ENCODE measurements around the gene TGFBR3. TPM values are rescaled to one million over a fixed set of nuclear protein-coding genes. Genes with fewer than 3 reads are reported as not detected.

TGFBR3 gene
- total RNA-seq, 2 experiments from 2014 or later: 4.4 to 4.7 TPM

- DNase-seq: no peak
- peaks cover 4% of the 10 kb centered on the region for H3K36me3 Mint-ChIP-seq
- no peaks in the 10 kb centered on the region for H3K9me3 Mint-ChIP-seq
- no peak overlapping the region for H3K27ac Mint-ChIP-seq
- no peak overlapping the region for H3K4me3 Mint-ChIP-seq
- H3K4me1 Mint-ChIP-seq: peaks cover 4% of the 10 kb centered on the region
- H3K27me3 Mint-ChIP-seq: no peaks in the 10 kb centered on the region
Measured at GRCh38 chr1:91781901-91782622, 103.9 kb downstream of the TGFBR3 start.

DNA sequence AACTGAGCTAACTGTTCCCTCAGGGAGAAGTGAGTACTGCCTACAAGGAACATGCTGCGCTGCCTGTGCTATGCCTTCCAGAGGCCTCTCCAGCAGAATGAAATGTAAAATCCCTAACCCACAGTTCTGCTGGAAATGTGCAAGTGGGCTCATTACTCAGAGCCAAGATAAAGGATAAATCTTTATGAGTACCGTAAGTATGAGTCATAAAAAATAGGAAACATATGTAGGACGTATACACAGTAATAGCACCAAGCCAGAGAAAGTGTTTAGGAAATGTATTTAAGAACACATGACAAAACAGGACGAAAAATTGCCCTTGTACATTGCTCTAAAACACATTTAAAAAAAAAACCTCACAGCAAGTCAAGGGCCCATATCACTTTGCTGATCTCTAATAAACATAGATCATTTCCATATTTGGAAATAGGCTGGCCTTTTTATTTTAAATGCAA lies 104.6 kb downstream of the TGFBR3 start:
- H3K27ac Mint-ChIP-seq: no peak overlapping the region
- no peak for DNase-seq
- H3K4me1 Mint-ChIP-seq: peaks cover 4% of the 10 kb centered on the region
- no peaks in the 10 kb centered on the region for H3K27me3 Mint-ChIP-seq
- H3K4me3 Mint-ChIP-seq: no peak overlapping the region
- no peaks in the 10 kb centered on the region for H3K9me3 Mint-ChIP-seq
- H3K36me3 Mint-ChIP-seq: peaks cover 4% of the 10 kb centered on the region

- H3K4me1 Mint-ChIP-seq: peaks cover 4% of the 10 kb centered on the region
- no peaks in the 10 kb centered on the region for H3K9me3 Mint-ChIP-seq
- H3K27me3 Mint-ChIP-seq: no peaks in the 10 kb centered on the region
Measured at GRCh38 chr1:91779548-91780021, 106.4 kb downstream of the TGFBR3 start.

GRCh38 chr1:91778964-91779363 lies 107.0 kb downstream of the TGFBR3 start:
- Mint-ChIP-seq H3K27me3 (no peaks in the 10 kb centered on the region), H3K4me1 (peaks cover 4% of the 10 kb centered on the region)

More at GRCh38 chr1:91779548-91780021, 106.4 kb downstream of the TGFBR3 start:
- no peak overlapping the region for H3K27ac Mint-ChIP-seq
- DNase-seq: no peak
- no peak overlapping the region for H3K4me3 Mint-ChIP-seq
- H3K36me3 Mint-ChIP-seq: peaks cover 2% of the 10 kb centered on the region

DNA sequence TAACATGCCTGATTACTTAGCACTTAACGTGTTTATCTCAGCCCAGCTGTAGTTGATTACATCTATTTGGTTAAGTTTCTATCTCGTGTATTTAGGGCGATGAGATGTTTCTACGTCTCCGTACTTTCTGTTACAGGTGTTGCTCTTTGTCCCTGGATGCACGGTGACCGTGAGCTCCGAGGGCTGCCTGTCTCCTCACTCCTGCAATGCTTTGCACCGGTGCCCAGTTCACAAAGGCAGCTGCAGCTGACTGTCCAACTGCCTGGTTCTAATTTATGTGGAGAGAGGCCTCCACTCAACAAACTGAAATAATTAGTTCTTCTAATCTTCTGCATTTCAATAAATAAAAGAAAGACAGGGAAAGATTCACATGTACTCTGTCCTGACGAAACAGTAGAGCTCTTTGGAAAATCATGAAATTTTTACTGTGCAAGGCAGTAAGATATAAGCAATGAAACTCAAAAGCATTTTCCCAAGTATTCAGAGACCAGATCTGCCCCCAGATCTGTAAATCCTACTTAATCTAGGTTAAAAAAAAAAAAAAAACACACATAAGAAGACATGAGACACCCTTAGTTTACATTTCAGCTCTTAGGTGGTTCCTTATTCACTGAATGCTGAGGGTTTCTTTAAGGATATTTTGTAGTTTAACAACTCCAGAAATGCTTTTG lies 108.2 kb downstream of the TGFBR3 start:
- no peaks in the 10 kb centered on the region for H3K9me3 Mint-ChIP-seq
- H3K36me3 Mint-ChIP-seq: no peaks in the 10 kb centered on the region
- H3K27me3 Mint-ChIP-seq: no peaks in the 10 kb centered on the region
- no peak overlapping the region for H3K4me3 Mint-ChIP-seq
- H3K4me1 Mint-ChIP-seq: peaks cover 5% of the 10 kb centered on the region
- H3K27ac Mint-ChIP-seq: no peak overlapping the region
- DNase-seq: no peak

More at GRCh38 chr1:91778964-91779363, 107.0 kb downstream of the TGFBR3 start:
- no peak for DNase-seq
- Mint-ChIP-seq H3K36me3 (peaks cover 2% of the 10 kb centered on the region), H3K4me3 (no peak overlapping the region), H3K27ac (no peak overlapping the region), H3K9me3 (no peaks in the 10 kb centered on the region)

- H3K4me1 Mint-ChIP-seq: peaks cover 8% of the 10 kb centered on the region
- H3K27me3 Mint-ChIP-seq: no peaks in the 10 kb centered on the region
- H3K9me3 Mint-ChIP-seq: no peaks in the 10 kb centered on the region
- no peak overlapping the region for H3K27ac Mint-ChIP-seq
- H3K4me3 Mint-ChIP-seq: no peak overlapping the region
- DNase-seq: no peak
- no peaks in the 10 kb centered on the region for H3K36me3 Mint-ChIP-seq
Measured at GRCh38 chr1:91777196-91777595, 108.8 kb downstream of the TGFBR3 start.

GRCh38 chr1:91776068-91776794 lies 109.7 kb downstream of the TGFBR3 start:
- H3K27me3 Mint-ChIP-seq: no peaks in the 10 kb centered on the region
- H3K4me1 Mint-ChIP-seq: peaks cover 6% of the 10 kb centered on the region
- H3K27ac Mint-ChIP-seq: no peak overlapping the region
- no peak for DNase-seq
- H3K36me3 Mint-ChIP-seq: no peaks in the 10 kb centered on the region
- H3K9me3 Mint-ChIP-seq: no peaks in the 10 kb centered on the region
- H3K4me3 Mint-ChIP-seq: no peak overlapping the region

DNA sequence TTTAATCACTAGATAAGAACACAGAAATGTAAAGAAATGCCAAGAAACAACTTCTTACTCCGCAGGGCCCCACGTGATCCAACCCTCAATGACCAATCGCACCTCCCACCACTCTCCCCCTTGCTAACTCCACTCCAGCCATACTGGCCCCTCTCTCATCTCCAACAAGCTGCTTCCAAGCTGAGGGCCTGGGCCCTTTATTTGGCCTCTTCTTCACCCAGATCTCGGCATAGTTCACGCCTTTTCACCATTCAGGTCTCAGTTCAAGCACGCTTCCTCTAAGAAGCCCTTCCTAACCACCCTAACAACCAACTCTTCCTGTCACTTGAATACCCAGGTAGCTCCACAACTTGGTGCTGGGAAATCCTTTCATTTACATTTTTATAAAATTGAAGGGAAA lies 110.7 kb downstream of the TGFBR3 start:
- H3K9me3 Mint-ChIP-seq: no peaks in the 10 kb centered on the region
- H3K27ac Mint-ChIP-seq: no peak overlapping the region
- H3K27me3 Mint-ChIP-seq: no peaks in the 10 kb centered on the region
- no peak overlapping the region for H3K4me3 Mint-ChIP-seq
- H3K36me3 Mint-ChIP-seq: no peaks in the 10 kb centered on the region
- DNase-seq: no peak
- peaks cover 4% of the 10 kb centered on the region for H3K4me1 Mint-ChIP-seq

- Mint-ChIP-seq H3K27me3 (no peaks in the 10 kb centered on the region), H3K27ac (no peak overlapping the region), H3K4me3 (no peak overlapping the region), H3K9me3 (no peaks in the 10 kb centered on the region), H3K4me1 (peaks cover 4% of the 10 kb centered on the region), H3K36me3 (no peaks in the 10 kb centered on the region)
- no peak for DNase-seq
Measured at GRCh38 chr1:91774520-91775203, 111.3 kb downstream of the TGFBR3 start.

GRCh38 chr1:91771717-91772116 lies 114.2 kb downstream of the TGFBR3 start:
- Mint-ChIP-seq H3K4me1 (peaks cover 4% of the 10 kb centered on the region), H3K27ac (no peak overlapping the region), H3K4me3 (no peak overlapping the region), H3K9me3 (no peaks in the 10 kb centered on the region), H3K36me3 (peaks cover 2% of the 10 kb centered on the region), H3K27me3 (no peaks in the 10 kb centered on the region)
- DNase-seq: no peak

DNA sequence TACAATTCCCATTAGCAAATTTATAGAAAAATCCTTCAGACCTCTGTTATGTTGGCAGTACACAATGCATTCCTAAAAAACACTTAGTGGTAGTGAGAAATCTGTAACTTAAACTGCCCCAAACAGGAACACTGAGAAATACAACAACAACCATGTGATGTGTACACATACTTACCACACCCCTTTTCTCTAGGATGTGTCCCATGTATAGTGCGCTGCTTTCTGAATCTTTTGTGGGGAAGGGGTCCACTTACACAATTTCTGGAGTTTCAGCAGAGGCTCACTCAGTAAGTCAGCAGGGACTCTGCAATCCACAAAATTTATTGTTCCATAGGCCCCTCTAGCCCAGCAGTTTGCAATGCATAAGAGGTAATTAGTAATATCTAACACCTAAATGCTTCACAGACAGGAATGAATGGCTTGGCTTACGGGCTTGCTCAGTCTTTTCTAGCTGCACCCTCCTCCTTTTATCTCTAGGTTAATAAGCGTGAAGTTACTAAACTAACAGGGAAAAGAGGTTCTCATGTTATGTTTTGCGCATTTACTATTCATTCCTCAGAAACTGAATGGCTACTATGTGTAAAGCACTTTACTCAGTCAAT lies 115.2 kb downstream of the TGFBR3 start:
- H3K36me3 Mint-ChIP-seq: peaks cover 2% of the 10 kb centered on the region
- H3K9me3 Mint-ChIP-seq: no peaks in the 10 kb centered on the region
- no peaks in the 10 kb centered on the region for H3K27me3 Mint-ChIP-seq
- no peak overlapping the region for H3K27ac Mint-ChIP-seq
- H3K4me3 Mint-ChIP-seq: no peak overlapping the region
- H3K4me1 Mint-ChIP-seq: peaks cover 4% of the 10 kb centered on the region
- no peak for DNase-seq

GRCh38 chr1:91769742-91770141 lies 116.2 kb downstream of the TGFBR3 start:
- H3K27me3 Mint-ChIP-seq: no peaks in the 10 kb centered on the region
- no peak overlapping the region for H3K27ac Mint-ChIP-seq
- no peak overlapping the region for H3K4me3 Mint-ChIP-seq
- H3K9me3 Mint-ChIP-seq: no peaks in the 10 kb centered on the region
- DNase-seq: no peak
- H3K4me1 Mint-ChIP-seq: peaks cover 4% of the 10 kb centered on the region
- H3K36me3 Mint-ChIP-seq: peaks cover 2% of the 10 kb centered on the region

GRCh38 chr1:91768786-91769725 lies 116.9 kb downstream of the TGFBR3 start:
- Mint-ChIP-seq H3K4me3 (no peak overlapping the region), H3K27me3 (no peaks in the 10 kb centered on the region), H3K27ac (no peak overlapping the region), H3K9me3 (no peaks in the 10 kb centered on the region), H3K4me1 (peaks cover 8% of the 10 kb centered on the region), H3K36me3 (peaks cover 2% of the 10 kb centered on the region)
- DNase-seq: no peak

DNA sequence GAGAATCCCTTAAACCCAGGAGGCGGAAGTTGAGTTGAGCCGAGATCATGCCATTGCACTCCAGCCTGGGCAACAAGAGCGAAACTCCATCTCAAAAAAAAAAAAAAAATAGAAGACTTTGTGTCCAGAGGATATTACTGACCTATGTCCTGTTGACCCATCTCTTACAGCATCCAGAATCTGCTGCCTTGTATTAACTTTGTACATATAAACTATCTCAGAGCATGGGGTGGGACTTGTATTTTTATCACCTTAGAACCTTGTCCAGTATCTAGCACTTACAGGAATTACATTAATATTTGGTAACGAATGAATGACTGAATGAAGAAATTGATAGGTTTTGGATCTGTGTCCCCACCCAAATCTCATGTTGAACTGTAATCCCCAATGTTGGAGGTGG lies 117.8 kb downstream of the TGFBR3 start:
- Mint-ChIP-seq H3K4me3 (no peak overlapping the region), H3K27ac (no peak overlapping the region), H3K9me3 (no peaks in the 10 kb centered on the region), H3K27me3 (no peaks in the 10 kb centered on the region), H3K4me1 (peaks cover 11% of the 10 kb centered on the region), H3K36me3 (peaks cover 2% of the 10 kb centered on the region)
- no peak for DNase-seq

Measured in activated naive CD8-positive, alpha-beta T cell treated with anti-CD3 and anti-CD28 coated beads for 36 hours (primary cell).